GM19452 (cell line): ENCODE measurements around the gene ZNF814.
"Not testable (repeated sequence)": the region's sequence is repeated elsewhere in the genome, so short reads cannot be mapped to it uniquely, and the experiment has no call there.

Experiments
- ATAC-seq: cut with Tn5 transposase; IDR thresholded peaks from one replicate; pipeline ENCODE4 v1.9.1; 2021; ENCODE audit not compliant: unreplicated experiment

The ZNF814 gene

DNA sequence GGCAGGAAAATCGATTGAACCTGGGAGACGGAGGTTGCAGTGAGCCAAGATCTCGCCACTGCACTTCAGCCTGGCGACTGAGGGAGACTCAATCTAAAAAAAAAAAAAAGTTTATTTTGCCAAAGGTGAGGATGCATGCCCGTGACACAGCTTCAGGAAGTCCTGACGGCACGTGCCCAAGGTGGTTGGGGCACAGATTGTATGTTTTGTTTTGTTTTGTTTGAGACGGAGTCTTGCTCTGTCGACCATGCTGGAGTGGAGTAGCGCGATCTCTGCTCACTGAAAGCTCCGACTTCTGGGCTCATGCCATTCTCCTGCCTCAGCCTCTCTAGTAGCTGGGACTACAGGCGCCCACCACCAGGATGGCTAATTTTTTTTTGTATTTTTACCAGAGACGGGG, 70.9 kb downstream of the ZNF814 start:
- no peak for ATAC-seq

DNA sequence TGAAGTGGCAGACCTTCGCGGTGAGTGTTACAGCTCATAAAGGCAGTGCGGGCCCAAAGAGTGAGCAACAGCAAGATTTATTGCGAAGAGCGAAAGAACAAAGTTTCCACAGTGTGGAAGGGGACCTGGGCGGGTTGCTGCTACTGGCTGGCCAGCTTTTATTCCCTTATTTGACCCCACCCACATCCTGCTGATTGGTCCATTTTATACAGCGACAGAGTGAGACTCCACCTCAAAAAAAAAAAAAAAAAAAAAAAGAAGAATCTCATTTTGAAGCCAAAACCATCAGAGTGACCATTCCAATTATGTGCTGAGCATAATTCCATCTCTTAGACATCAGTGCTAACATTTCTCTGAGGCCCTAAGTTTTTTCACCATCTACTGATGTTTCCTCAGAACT, 72.2 kb downstream of the ZNF814 start:
- no peak for ATAC-seq

DNA sequence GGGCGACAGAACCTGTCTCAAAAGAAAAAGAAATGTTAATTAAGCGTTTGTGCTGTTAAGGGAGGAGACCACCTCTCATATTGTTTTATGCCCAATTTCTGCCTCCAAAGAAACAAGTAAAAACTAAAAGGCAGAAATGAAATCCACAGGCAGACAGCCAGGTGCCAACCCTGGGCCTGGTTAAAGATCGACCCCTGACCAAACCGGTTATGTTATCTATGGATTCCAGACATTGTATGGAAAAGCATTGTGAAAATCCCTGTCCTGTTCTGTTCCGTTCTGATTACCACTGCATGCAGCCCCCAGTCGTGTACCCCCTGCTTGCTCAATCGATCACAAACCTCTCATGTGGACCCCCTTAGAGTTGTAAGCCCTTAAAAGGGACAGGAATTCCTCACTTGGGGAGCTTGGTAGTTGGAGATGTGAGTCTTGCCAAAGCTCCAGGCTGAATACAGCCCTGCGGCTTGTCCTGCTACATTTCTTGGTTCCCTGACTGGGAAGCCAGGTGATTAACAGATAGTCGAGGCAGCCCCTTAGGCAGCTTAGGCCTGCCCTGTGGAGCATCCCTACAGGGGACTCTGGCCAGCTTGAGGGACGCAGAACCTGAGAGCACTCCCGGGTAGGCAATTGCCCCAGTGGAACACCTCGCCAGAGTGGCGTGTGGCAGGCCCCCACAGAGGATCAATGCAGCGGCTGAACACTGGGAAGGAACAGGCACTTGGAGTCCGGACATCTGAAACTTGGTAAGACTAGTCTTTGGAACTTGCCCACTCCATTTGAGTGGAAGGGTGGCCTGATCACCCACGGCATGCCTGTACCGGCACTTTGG, 73.4 kb downstream of the ZNF814 start:
- no peak for ATAC-seq

DNA sequence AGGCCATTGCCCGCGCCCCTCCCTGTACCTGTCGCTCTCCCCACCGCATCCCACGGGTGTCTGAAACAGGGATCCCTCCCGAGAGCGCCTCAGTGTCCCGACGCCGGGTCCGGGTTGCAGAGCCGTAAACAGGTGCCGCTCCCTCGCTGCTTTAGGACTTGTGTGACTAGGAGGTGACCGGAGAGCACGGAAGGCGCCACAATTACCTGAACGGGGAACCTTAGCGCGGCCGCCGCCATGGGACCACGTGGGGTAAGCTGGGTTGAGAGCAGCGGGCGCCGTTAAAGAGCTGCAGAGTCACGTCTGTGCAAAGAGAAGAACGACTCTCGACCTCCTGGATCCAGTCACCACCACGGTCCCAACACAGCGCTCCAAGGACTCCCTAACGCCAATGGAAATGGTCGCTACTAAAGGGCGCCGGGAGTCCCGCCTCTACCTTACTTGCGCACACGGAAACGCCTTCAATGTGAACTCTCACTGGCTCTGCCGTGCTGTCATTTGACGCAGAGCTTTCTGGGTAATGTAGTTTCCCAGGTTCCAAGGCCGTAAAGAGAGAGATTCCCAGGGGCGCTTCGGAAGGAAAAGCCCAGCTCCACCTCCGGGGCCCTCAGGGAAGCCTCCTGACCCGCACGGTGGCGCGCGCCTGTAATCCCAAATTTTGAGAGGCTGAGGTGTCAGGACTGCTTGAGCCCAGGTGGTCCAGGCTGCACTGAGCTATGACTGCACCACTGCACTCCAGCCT, 74.2 kb downstream of the ZNF814 start, which contains the start of gene ZNF552:
Gene ZNF552, minus strand, starts transcription at position 409 of the 742 bp plus-strand sequence. Its CDS starts 170 bp downstream, at position 239.
- ATAC-seq: peak; percentile 71

DNA sequence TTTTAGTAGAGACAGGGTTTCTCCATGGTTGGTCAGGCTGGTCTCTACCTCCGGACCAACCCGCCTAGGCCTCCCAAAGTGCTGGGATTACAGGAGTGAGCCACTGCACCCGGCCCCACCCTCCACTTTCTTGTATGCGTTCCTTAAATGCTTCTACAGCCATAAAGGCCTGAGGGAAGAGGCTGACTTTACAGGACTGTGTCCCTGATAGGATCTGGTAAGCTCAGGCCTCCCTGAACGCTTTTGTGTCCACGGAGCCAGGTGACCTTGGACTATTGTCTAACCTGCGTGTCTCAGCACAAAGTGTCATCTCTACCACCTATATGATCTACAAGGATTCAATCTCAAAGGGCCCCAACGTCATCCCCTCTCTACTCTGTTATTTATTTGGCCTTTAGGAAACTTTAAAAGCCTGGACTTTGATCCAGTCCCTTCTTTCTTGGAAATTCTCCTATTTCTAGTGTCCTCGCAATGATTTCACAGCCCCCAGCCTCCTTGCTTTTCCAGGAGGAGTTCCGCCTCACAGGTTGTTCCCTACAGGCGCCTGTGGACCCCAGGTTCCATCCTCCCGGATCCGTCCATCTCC, 74.8 kb downstream of the ZNF814 start:
- ATAC-seq: no peak

DNA sequence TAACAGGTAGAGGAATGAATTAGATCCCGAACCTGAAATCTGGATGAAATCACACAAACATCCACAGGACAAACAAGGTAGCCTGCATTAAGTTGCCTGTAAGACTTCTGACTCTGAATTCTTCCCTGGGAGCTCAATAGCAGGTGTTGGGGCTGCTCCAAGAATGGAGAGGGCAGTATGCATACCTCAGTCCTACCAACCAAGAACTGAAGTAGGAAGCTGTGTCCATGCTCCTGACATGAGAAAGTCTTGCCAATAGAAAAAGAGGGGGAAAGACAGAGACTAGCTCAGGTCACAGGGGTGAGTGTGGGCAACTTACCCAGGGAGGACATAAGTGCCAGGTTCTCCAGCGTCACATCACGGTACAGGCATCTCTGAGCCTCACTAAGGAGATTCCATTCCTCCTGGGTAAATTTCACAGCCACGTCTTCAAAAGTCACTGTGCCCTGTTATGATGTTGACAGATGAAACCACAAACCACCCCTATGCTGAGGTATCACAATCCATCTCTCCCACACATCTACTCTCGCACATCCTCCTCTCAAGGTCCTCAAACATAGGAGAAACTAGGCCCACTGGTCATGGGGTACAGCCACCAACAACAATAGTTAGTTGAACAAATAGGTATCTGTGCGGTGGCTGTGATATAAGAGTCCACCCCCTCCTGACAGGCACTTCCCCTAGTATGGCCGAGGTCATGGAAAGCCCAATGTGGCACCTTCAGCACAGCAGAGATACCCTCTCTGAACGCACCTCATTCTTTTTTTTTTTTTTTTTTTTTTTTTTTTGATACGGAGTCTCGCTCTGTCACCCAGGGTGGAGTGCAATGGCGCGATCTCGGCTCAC, 75.6 kb downstream of the ZNF814 start:
- ATAC-seq: not testable (repeated sequence)

DNA sequence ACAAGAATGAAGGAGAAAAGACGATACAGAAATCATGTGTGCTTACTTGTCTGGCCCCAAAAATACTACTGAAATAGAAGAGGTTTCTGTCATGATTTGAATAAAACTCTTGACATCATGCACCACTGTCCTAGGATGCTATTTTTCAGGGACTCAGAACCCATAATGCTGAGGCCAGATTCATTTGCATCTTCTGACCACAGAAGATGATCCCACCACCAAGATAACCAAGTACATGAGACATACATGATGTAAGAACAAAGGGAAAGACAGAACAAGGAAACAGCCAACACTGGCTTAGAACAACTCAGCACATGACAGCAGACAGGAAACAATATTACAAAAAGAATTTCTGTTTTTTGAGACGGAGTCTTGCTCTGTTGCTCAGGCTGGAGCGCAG, 76.6 kb downstream of the ZNF814 start:
- no peak for ATAC-seq

DNA sequence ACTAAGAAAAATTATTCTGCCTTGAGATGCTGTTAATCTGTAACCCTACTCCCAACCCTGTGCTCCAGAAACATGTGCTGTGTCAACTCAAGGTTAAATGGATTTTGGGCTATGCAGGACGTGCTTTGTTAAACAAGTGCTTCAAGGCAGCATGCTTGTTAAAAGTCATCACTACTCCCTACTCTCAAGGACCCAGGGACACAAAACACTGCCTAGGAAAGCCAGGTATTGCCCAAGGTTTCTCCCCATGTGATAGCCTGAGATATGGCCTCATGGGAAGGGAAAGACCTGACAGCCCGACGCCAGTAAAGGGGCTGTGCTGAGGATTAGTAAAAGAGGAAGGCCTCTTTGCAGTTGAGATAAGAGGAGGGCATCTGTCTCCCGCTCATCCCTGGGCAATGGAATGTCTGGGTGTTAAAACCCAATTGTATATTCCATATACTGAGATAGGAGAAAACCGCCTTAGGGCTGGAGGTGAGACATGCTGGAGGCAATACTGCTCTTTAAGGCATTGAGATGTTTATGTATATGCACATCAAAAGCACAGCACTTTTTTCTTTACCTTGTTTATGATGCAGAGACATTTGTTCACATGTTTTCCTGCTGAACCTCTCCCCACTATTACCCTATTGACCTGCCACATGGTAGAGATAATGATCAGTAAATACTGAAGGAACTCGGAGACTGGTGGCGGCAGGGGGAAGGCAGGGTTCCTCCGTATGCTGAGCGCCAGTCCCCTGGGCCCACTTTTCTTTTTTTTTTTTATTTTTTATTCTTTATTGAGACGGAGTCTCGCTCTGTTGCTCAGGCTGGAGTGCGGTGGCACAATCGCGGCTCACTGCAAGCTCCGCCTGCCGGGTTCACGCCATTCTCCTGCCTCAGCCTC, 78.2 kb downstream of the ZNF814 start:
- ATAC-seq: not testable (repeated sequence)

DNA sequence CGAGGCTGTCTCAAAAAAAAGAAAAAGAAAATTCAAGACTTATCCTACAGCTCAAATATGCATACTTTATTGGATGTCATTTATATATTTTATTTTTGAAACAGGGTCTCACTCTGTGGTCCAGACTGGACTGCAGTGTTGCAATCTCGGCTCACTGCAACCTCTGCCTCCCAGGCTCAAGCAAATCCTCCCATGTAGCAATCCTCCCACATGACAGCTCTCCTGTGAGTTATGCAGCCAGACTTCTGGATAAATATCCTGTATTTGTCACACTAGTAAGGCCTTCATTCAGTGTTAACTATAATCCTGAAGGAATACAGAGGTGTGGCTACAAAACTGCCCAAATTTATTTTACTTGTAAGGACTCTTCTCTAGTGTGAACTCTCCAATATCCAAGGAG, 81.3 kb downstream of the ZNF814 start:
- ATAC-seq: no peak

DNA sequence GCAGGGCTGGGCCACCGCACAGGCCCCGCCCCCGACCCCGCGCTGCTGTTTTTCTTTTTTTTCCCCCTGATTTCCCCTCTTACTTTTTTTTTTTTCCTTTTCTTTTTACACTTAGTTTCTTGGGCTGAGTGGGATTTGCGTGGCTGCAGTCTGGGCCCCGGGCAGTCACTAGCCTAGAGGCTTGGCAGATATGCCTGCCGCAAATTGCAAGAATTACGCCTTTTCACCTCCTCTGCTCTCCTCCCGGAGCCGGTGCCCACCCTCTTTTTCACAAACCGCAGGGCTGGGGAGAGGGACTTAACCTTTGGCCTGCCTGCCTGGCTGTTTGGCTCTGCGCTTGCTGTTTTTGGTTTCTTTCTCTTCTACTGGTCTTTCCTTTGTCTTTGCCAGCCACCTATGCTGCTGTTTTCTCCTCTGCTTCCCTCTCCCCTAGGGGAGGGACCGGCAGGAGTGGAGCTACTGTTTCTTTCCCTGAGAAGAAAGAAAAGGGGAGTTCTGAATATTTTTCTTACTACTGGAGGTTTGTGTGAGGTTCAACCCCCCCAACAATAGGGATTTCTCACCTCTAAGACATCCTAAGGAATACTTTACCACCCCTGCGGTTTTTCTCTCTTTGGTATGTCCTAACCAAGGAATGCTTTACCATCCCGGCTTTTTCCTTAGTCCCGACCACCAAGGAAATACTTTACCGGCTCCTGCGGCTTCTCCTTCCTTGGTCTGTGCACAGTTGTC, 85.1 kb downstream of the ZNF814 start:
- no peak for ATAC-seq

DNA sequence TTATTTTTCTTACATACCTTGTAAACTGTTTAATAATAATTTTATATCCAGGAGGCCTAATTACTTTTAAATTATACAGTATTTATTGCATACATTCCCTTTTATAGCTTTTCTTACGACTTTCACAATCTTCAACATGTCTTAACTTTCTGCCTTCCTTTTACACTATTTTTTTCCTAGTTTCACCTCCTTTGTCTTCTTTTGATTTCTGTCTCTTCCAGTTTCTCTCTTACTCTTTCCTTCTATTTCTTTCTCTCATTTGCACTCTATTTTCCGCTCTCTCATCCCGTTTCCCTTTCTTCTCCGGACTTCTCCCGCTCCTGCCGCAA, 85.6 kb downstream of the ZNF814 start:
- ATAC-seq: no peak

DNA sequence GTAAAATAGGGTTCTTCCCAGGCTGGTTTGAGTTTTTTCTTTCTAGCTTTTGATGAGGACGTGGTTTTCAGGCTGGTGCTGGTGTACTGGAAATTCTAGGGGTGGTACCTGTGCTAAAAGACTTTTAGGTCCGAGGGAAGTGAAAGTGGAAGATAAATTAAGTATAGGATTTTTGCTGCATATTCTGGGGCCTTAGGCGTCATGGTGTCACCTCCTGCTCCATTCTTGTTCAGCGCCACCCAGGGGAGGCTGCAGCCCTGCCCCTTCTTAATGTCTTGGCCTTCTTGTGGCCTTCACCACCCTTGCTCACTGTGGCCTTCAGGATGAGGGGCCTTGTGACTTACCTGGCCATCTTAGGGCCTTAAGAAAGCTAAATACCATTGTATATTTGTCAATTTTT, 86.6 kb downstream of the ZNF814 start:
- ATAC-seq: no peak

DNA sequence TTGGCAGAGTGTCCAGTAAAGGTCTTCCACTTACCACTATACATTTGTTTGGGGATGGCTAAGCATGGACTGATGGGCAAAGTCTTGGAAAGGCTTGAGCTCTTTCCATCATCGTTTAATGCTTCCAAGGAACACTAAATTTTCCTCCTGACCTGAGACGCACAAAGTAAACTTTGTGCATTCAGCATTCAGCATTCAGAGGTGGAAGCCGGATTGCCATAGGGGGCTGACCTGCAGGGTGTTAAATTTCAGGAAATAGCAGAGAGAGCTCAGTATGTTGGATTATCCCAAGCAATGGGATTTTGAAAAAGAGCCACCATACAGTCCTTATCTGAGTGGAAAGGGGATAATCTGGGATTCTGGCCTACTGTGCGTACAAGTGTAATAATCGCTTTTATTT, 88.1 kb downstream of the ZNF814 start:
- no peak for ATAC-seq
